ENCODE results near the gene ERC1.
A peak's percentile ranks its signal among the peaks of the same experiment; 100 is the strongest.

ERC1 gene

DNA sequence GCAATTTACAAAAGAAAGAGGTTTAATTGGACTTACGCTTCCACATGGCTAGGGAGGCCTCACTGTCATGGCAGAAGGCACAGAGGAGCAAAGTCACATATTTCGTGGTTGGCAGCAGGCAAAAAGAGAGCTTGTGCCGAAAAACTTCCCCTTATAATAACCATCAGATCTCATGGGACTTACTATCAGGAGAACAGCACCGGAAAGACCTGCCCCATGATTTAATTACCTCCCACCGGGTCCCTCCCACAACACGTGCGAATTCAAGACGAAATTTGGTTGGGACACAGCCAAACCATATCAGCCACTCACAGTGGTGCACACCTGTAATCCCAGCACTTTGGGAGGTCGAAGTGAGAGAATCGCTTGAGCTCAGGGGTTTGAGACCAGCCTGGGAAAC lies 534.8 kb downstream of the ERC1 start:
- no peak for DNase-seq

DNA sequence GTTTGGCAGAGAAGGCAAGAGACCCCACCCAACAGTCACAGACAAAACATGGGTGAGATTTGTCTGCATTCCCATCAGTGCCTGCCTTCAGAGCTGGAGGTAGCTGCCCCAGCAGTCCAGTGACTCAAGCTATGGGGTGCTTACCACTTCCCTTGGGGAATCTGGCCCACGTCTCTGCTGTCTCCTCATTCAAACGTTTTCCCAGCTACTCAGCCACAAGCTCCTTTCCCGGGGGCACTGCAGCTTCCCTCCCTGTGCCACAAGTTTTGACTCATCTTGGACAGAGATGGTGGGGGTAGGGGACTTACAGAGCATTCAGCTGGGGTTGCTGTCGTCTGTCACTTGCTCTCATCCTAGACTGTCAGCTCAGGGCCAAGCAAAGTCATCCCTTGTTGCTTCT lies 536.8 kb downstream of the ERC1 start:
- DNase-seq, result no peak

- DNase-seq, result no peak
These were observed 537.8 kb downstream of the ERC1 start for GRCh38 chr12:1528791-1529190.

- DNase-seq, result no peak
These were observed 538.3 kb downstream of the ERC1 start for GRCh38 chr12:1529228-1529861.

GRCh38 chr12:1529862-1530591 lies 539.0 kb downstream of the ERC1 start:
- no peak for DNase-seq

DNA sequence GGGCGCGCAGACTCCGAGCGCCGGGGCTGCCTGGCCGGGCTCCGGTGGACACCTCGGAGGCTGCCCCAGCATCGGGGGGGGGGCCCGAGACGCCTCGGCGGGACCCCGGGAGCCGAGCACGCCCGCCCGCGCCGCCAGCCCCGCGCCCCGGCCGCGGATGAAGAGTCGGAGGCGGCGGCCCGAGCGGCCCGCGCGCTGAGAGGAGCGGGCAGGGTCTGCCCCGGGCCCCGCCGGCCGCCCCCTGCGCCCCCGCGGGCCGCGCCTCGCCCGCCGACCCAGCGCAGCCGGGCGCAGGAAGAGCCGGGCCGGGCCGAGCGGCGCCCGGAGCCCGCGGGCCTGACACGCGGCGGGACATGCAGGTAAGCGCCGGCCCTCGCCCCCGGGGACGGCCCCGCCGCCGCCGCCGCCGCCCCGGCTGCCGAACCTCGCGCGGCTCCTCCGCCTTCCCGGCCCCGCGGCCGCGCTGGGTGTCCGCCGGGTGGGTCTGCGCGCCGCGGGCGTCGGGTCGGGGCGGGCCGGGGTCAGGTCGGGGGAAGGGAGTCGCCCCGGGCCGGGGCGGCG lies 539.6 kb downstream of the ERC1 start:
- no peak for DNase-seq

- DNase-seq, result no peak
These were observed 540.2 kb downstream of the ERC1 start for GRCh38 chr12:1531153-1531653.

DNA sequence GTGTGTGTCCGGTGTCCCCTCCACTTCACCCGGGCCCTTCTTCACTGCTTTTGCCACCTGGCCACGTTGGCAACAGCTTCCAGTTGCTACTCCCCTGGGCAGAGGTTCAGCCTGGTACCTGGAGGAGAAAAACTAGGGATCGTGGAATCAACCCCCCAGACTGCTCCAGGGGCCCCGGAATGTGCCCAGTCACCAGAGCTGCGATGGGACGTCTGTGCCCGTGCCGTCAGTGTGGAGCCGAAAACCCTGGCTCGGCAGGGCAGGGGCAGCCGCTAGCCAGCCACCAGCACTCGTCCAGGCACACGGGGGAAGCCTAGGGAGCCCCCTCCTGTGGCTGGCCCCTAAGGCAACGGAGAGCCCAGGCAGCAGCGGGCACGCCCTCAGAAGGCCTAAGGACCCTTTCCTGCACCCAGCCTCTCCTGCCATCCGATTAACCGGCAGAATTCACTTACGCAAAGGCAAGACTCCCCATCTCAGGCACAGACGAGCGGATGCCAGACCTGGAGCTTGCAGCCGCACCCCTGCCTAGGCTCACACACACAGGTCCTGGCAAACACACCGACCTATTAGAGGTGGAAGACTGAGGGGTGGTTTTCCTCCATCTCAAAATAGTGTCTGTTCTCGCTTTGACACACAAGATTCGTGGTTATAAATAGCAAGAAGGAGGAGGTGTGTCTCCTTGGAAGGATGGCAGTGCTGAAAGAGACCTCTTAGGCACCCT lies 540.8 kb downstream of the ERC1 start:
- peak in 1 of 5 donors; percentile 15 for DNase-seq

DNA sequence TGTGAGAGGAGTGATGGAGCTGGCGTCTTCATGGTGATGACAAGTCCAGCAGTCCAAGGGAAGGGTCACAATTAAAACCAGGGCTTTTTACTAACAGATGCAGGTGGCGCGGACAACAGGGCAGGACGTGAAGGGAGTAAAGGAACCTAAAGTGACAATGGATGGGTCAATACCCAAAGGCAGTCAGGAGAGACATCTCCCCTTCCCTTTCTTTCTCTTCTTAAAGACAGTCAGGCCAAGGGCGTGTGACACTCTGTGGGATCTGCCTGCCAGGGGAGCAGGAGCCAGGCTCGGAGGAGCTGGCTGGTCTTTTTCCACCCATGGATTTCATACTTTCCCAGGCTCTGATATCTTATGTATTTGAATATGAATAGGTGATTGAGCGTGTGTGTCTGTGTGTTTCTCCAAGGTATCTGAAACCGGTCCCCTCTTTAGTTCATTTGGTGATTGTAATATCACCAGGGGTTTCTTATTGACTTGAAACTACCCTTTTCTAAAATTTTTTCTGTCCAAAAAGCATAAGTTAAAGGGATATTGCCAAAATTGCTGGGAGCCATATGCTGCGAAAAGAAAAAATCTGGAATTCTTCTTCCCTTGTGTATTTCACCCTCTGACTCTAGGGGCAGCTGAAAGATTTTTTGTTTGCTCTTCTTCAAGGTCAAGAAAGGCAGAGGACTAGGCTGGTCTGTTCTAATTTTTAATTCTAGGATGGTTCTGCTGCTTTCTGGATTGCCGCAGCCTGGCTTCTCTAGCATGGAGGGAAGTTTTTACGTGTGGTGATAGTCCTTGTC lies 541.5 kb downstream of the ERC1 start:
- no peak for DNase-seq

- peak in 2 of 5 donors; percentile 8 to 36 for DNase-seq
These were observed 542.2 kb downstream of the ERC1 start for GRCh38 chr12:1533205-1533601.

DNA sequence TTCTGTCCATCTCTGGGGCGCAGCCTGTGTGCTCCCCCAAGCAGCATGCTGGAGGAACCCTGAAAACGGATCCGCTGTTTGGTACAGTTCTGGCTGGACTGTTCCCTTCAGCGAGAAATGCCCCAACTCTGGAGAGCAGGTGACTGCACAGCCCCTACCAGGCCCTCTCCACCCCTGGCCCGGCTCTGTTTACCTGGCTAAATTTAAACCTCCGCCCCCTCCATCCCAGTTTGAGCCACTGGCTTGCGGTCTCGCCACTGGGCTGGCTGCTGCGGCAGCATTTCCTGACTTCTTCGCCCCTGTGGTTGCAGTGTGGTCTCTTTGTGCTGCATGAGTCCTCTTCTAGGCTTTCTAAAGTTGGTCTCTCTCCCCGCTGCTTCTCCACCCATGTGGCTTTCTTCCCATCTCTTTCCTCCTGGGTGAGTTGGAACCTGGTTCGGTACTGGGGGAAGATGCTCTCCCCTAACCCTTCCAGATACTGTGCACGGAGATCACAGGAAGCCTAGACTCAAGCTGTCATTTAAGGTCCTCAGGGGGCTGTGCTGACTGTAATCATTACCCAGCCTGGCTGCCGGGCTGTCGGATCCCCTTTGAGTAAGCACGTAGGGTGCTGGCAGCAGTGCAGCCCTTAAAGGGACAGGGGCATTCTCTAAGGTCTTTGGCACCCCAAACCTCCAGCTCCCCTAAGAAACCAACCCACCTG lies 542.7 kb downstream of the ERC1 start:
- DNase-seq, result peak in 2 of 5 donors; percentile 18 to 65

GRCh38 chr12:1534748-1535147 lies 543.7 kb downstream of the ERC1 start:
- DNase-seq, result no peak

DNA sequence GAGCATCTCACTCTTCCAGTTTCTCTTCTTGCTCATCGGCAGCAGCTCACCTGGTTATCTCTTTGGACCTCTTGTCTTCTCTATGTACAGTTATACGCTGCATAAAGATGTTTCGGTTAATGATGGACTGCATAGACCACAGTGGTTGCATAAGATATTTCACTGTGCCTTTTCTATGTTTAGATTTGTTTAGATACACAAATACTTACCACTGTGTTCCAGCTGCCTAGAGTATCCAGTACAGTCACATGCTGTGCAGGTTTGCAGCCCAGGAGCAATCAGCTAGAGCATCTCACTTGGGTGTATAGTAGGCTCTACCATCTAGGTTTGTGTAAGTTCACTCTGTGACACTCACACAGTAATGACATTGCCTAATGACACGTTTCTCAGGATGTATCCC lies 545.8 kb downstream of the ERC1 start:
- no peak for DNase-seq

GRCh38 chr12:1539135-1539534 lies 548.1 kb downstream of the ERC1 start:
- DNase-seq, result no peak

DNA sequence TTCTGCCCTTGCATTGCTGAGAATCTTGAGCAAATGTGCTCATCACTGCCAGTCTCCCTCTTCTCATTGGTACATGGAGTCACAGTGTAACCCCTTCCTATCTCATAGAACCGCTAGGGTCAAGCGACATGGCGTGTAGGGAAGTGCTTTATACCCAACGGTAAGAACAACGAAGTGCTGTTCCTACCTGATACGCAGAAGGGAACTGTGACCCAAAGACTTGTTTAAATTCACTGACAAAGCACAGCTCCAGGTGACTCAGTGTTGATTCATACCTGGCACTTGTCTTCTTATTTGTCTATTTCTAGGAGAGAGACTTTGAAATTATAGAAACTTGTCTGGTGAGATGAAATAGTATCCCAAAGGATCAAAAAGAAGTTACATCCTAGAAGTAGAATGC lies 549.7 kb downstream of the ERC1 start:
- no peak for DNase-seq

DNA sequence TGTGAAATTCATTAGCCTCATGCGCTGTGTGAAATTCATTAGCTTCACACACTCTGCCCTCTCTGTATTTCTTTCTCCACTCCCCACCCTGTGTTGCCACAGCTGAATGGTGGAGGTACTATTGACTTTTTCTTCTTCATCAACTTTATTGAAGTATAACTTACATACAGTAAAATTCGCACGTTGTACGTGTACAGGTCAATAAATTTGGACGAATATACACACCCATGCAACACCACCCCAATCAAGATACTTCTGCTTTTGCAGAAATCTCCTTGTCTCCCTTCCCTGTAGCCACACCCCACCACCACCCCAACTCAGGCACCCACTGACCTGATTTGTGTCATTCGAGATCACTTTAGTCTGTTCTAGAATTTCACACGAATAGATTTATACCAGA lies 551.6 kb downstream of the ERC1 start:
- DNase-seq, result no peak

DNA sequence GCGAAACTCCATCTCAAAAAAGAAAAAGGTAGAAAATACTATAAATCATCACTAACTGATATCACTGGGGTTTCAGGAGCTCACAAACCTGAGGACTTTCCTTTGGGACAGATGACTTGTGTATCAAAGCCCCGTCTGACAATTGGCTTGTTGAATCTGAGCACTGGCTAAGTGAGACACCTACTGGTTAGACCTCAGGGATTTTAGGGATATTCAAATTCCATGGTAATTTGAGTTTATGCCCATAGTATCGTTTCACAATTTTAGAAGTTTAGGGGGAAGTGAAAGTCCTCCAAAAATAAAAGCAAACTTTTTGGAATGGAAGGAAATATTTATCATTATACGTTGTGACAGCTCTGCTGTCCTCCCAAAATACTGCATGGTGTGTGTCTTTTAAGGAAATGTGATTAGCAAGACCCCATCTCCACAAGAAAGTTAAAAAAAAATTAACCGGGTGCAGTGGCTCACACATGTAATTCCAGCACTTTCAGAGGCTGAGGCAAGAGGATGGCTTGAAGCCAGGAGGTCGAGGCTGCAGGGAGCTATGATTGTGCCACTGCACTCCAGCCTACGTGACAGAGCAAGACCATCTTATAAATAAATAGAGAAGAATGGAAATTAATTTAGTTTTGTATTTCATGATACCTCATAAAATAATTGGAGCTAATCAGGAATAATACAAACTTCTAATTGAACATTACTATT lies 554.1 kb downstream of the ERC1 start:
- DNase-seq, result no peak
